Endothelial cell of umbilical vein (primary cell): ENCODE results near the gene GATA2. TPM values are rescaled to one million over a fixed set of nuclear protein-coding genes. Genes with fewer than 3 reads are reported as not detected.

Experiments
- BruUV-seq: library from RNA; stranded (reverse); fragments of 400-500 nt; replicated peaks from 2 replicates; lab custom pipeline; 2021; lab: Mats Ljungman, UMichigan
- CTCF ChIA-PET: fragments of 300-600, 350-600 bp; sonication (Branson Sonifier 250); formaldehyde crosslinking; loops from one replicate; lab custom pipeline; 2021; ENCODE audit warnings: antibody characterized with exemption, inconsistent platforms; lab: Charles Lee
- POLR2A ChIA-PET: fragments of 300-600, 350-600 bp; sonication (Branson Sonifier 250); formaldehyde crosslinking; loops from one replicate; lab custom pipeline; 2021; ENCODE audit warnings: antibody characterized with exemption, inconsistent platforms; lab: Charles Lee
- DNase-seq: peaks from one replicate; pipeline ENCODE4 v3.0.0-alpha.2; 2011; ENCODE audit warnings: low read depth, low spot score
- FAIRE-seq: peaks from 2 replicates; lab custom pipeline; 2011; peaks lifted over from hg19 to GRCh38; lab: Jason Lieb, UNC
- H2AFZ ChIP-seq: 2 replicates; pipeline ENCODE4 v1.6.0; 2012; ENCODE audit warnings: low read depth, low read length, control low read depth, inconsistent platforms
- H3K27ac ChIP-seq: 2 replicates; pipeline ENCODE4 v1.5.1; 2011; ENCODE audit warnings: low read depth, mild to moderate bottlenecking, control low read depth, low read length, moderate library complexity; ENCODE audit not compliant: insufficient read depth
- H3K27me3 ChIP-seq, 2 experiments: 2 replicates each; pipeline versions ENCODE4 v1.6.0 to v1.6.1; 2011; ENCODE audit warnings: low read length in 2 of 2, mixed read lengths in 1 of 2; ENCODE audit not compliant: control insufficient read depth in 2 of 2, insufficient read depth in 2 of 2
- H3K36me3 ChIP-seq, 2 experiments: 2 replicates in 1 of 2; 3 replicates in 1 of 2; pipeline ENCODE4 v1.5.1; 2011; ENCODE audit warnings: low read length in 2 of 2, mild to moderate bottlenecking in 1 of 2, moderate library complexity in 1 of 2; ENCODE audit not compliant: control insufficient read depth in 2 of 2, insufficient read depth in 2 of 2; ENCODE audit errors: extremely low read depth in 1 of 2
- H3K4me1 ChIP-seq: 3 replicates; pipeline ENCODE4 v1.5.1; 2011; ENCODE audit warnings: mild to moderate bottlenecking, low read length; ENCODE audit not compliant: control insufficient read depth, insufficient read depth; ENCODE audit errors: extremely low read depth
- H3K4me2 ChIP-seq: 2 replicates; pipeline ENCODE4 v1.6.1; 2011; ENCODE audit warnings: low read length, control low read depth, mixed read lengths; ENCODE audit not compliant: insufficient read depth
- H3K4me3 ChIP-seq, 3 experiments: fragments of 200-600 bp in 1 of 3; sonication (generic), shearing (Covaris generic) in 1 of 3; replicated peaks in 1 of 3; 2 replicates each; pipeline ENCODE4 v1.5.1; 2011 to 2016; ENCODE audit warnings: control low read depth in 3 of 3, low read length in 3 of 3, mild to moderate bottlenecking in 2 of 3, inconsistent platforms in 1 of 3, low read depth in 1 of 3, moderate library complexity in 1 of 3; ENCODE audit not compliant: insufficient read depth in 1 of 3
- H3K79me2 ChIP-seq: 2 replicates; pipeline ENCODE4 v1.6.0; 2012; ENCODE audit warnings: low read length, inconsistent platforms; ENCODE audit not compliant: control insufficient read depth, insufficient read depth
- H3K9ac ChIP-seq: replicated peaks from 2 replicates; pipeline ENCODE3; 2011; ENCODE audit warnings: low read length, control low read depth; ENCODE audit not compliant: insufficient read depth; ENCODE audit errors: extremely low read depth
- H3K9me1 ChIP-seq: replicated peaks from 3 replicates; pipeline ENCODE4 v1.6.0; 2011; ENCODE audit warnings: mild to moderate bottlenecking, low read length; ENCODE audit not compliant: control insufficient read depth, insufficient read depth; ENCODE audit errors: extremely low read depth
- H3K9me3 ChIP-seq: replicated peaks from 2 replicates; pipeline ENCODE4 v1.5.1; 2012; ENCODE audit warnings: low read length, inconsistent platforms; ENCODE audit not compliant: control insufficient read depth, insufficient read depth
- H4K20me1 ChIP-seq: replicated peaks from 2 replicates; pipeline ENCODE3; 2011; ENCODE audit warnings: mild to moderate bottlenecking, low read length; ENCODE audit not compliant: control insufficient read depth, insufficient read depth; ENCODE audit errors: extremely low read depth
- CTCF ChIP-seq, 2 donors: IDR thresholded peaks; 1 replicate in 1 of 2; 2 replicates in 1 of 2; pipeline ENCODE4 v1.5.1; 2011; ENCODE audit warnings: low read length in 2 of 2, mild to moderate bottlenecking in 2 of 2, moderate library complexity in 2 of 2, control low read depth in 1 of 2, inconsistent platforms in 1 of 2, low read depth in 1 of 2; ENCODE audit not compliant: insufficient read depth in 1 of 2; ENCODE audit errors: extremely low read depth in 1 of 2
- EZH2 ChIP-seq: IDR thresholded peaks from 2 replicates; pipeline ENCODE4 v1.6.1; 2012; ENCODE audit warnings: borderline replicate concordance, low read depth, mild to moderate bottlenecking, moderate library complexity, low read length, inconsistent platforms; ENCODE audit not compliant: severe bottlenecking
- FOS ChIP-seq: IDR thresholded peaks from 2 replicates; pipeline ENCODE4 v1.6.1; 2011; ENCODE audit warnings: mild to moderate bottlenecking, low read length, moderate library complexity, borderline replicate concordance; ENCODE audit not compliant: insufficient read depth
- GATA2 ChIP-seq: IDR thresholded peaks from 2 replicates; pipeline ENCODE4 v1.7.0; 2011; ENCODE audit warnings: low read depth, mild to moderate bottlenecking, moderate library complexity, mixed read lengths, low read length; ENCODE audit not compliant: insufficient read length, insufficient read depth
- JUN ChIP-seq: IDR thresholded peaks from 2 replicates; pipeline ENCODE4 v1.6.1; 2011; ENCODE audit warnings: borderline replicate concordance, low read depth; ENCODE audit not compliant: insufficient read length, insufficient read depth
- MYC ChIP-seq: IDR thresholded peaks from one replicate; pipeline ENCODE4 v1.6.1; 2011; ENCODE audit warnings: mild to moderate bottlenecking, low read depth, low read length
- POLR2A ChIP-seq: IDR thresholded peaks from 2 replicates; pipeline ENCODE4 v1.6.1; 2012; ENCODE audit warnings: low read depth, mild to moderate bottlenecking, control low read depth, low read length
- POLR2AphosphoS5 ChIP-seq: IDR thresholded peaks from 2 replicates; pipeline ENCODE4 v1.6.1; 2012; ENCODE audit warnings: low read depth, mild to moderate bottlenecking, control low read depth, low read length, moderate library complexity; ENCODE audit not compliant: insufficient read depth
- dilution Hi-C: fragments of 300-500 bp; cut with MboI; formaldehyde crosslinking; loops from one replicate; pipeline ENCODE4 v1.15.0; 2019; ENCODE audit warnings: low sequenced_read_pairs; ENCODE audit not compliant: extremely low pct_ligation_motif_present
- intact Hi-C: fragments of 100-400 bp; cut with micrococcal nuclease; formaldehyde crosslinking; loops from one replicate; pipeline ENCODE4 v1.10.0; 2022
- polyA plus RNA-seq, 4 experiments: library from polyadenylated mRNA; depleted of rRNA in 3 of 4; stranded (reverse) in 3 of 4; unstranded in 1 of 4; fragments of >200 nt; gene quantifications; 2 replicates each; pipeline versions ENCODE4 v1.2.1 to v1.2.3, GENCODE V29; 2011 to 2012; ENCODE audit warnings: missing spikeins in 1 of 4
- total RNA-seq: library from RNA; stranded (reverse); gene quantifications from 2 replicates; pipeline ENCODE4 v1.2.3, GENCODE V29; 2021
- TF ChIP-seq, protein P1 (sequence below): IDR thresholded peaks from 2 replicates; pipeline ENCODE4 v1.6.1; 2011; ENCODE audit not compliant: insufficient read depth, insufficient read length

The GATA2 gene
- total and polyA plus RNA-seq, 2 donors (not counting 3 experiments of a cell fraction or from before 2014, with no cell fraction given), result 28.8 to 62.2 TPM

GRCh38 chr3:128476659-128477058 is 16.3 kb downstream of the GATA2 start:
- Histone ChIP-seq H3K27ac (no peak overlapping the region), H3K9me1 (no peaks in the 10 kb centered on the region), H3K4me3 (no peak overlapping the region), H3K9ac (no peak overlapping the region), H3K9me3 (no peaks in the 10 kb centered on the region), H3K79me2 (peaks cover 21% of the 10 kb centered on the region), H2AFZ (no peak overlapping the region), H4K20me1 (no peaks in the 10 kb centered on the region), H3K4me1 (peaks cover 19% of the 10 kb centered on the region), H3K4me2 (no peak overlapping the region), H3K27me3 (peaks cover 0 to 7% of the 10 kb centered on the region in 2 experiments), H3K36me3 (peaks cover 7 to 16% of the 10 kb centered on the region in 2 experiments)
- CTCF ChIA-PET, result interaction anchor here (0.9 to 1.6 kb wide), 2 partner anchors 13 to 36 kb away, joined by 5 to 6 read pairs; no protein-coding TSS in a partner anchor
- FAIRE-seq (no peak), DNase-seq (no peak)
- dilution Hi-C loops (no loop called here), intact Hi-C loops (no loop called here)
- POLR2A ChIA-PET, result no interaction called here
- no TSS peak for BruUV-seq
- TF ChIP-seq FOS (no peak), MYC (no peak), POLR2A (no peak), JUN (no peak)
- TF ChIP-seq, protein P1, sequence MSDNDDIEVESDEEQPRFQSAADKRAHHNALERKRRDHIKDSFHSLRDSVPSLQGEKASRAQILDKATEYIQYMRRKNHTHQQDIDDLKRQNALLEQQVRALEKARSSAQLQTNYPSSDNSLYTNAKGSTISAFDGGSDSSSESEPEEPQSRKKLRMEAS, result no peak

- peaks cover 4 to 9% of the 10 kb centered on the region in 2 experiments for H3K36me3 ChIP-seq
- ChIA-PET CTCF (interaction anchor here (1.0 kb wide), 1 partner anchor 26 kb away, joined by 3 read pairs; no protein-coding TSS in a partner anchor), POLR2A (no interaction called here)
- H3K4me2 ChIP-seq, result no peak overlapping the region
- H3K4me3 ChIP-seq, result no peak overlapping the region
- H3K9ac ChIP-seq, result no peak overlapping the region
- dilution Hi-C loops, result no loop called here
- no peak for FAIRE-seq
- BruUV-seq, result no TSS peak
- intact Hi-C loops, result no loop called here
- no peak for DNase-seq
- H3K4me1 ChIP-seq, result peaks cover 6% of the 10 kb centered on the region
- H2AFZ ChIP-seq, result no peak overlapping the region
- TF ChIP-seq CTCF (IDR thresholded peaks at IDR 0.05; ENCODE audit: extremely low read depth in 1 of 2, insufficient read depth in 1 of 2, low read depth in 1 of 2, low read length in 2 of 2) (no peak), EZH2 (no peak), JUN (no peak), POLR2AphosphoS5 (no peak), MYC (no peak), GATA2 (no peak), POLR2A (no peak), FOS (no peak)
- TF ChIP-seq, protein P1, result no peak
- no peaks in the 10 kb centered on the region for H3K9me1 ChIP-seq
- peaks cover 0 to 9% of the 10 kb centered on the region in 2 experiments for H3K27me3 ChIP-seq
- H3K27ac ChIP-seq, result no peak overlapping the region
- peaks cover 8% of the 10 kb centered on the region for H3K79me2 ChIP-seq
- no peaks in the 10 kb centered on the region for H4K20me1 ChIP-seq
- no peaks in the 10 kb centered on the region for H3K9me3 ChIP-seq
These were observed 17.6 kb downstream of the GATA2 start for GRCh38 chr3:128475355-128475754.
